Measurements from ENCODE around the gene SMC4. TPM values are rescaled to one million over a fixed set of nuclear protein-coding genes. Genes with fewer than 3 reads are reported as not detected.

SMC4 gene
- total RNA-seq, 1 experiment from 2014 or later = 144 TPM

- TF ChIP-seq AR (CRISPR knock-in tag; IDR thresholded peaks at IDR 0.05) = peak; percentile 66; the same call in 1 of the 2 replicates
Measured at GRCh38 chr3:160435095-160435494, 35.6 kb downstream of the SMC4 start (continued).

- POLR2A ChIA-PET = interaction anchor here (3.6 kb wide), 1 partner anchor 14 kb away, joined by 12 read pairs; the partner anchor contains the start of gene TRIM59
- CTCF ChIA-PET = interaction anchor here (1.6 to 1.9 kb wide), 2 partner anchors 14 to 21 kb away, joined by 5 read pairs; partner anchors contain the start of gene TRIM59
Measured at GRCh38 chr3:160435747-160436146, 36.3 kb downstream of the SMC4 start.

More at GRCh38 chr3:160435747-160436146, 36.3 kb downstream of the SMC4 start:
- H3K9me3 Mint-ChIP-seq = no peaks in the 10 kb centered on the region
- H3K27ac Mint-ChIP-seq = peak overlapping the region; percentile 57
- no peak for DNase-seq (ENCODE audit: low spot score)
- H3K4me1 Mint-ChIP-seq = peaks cover 19% of the 10 kb centered on the region
- H3K27me3 Mint-ChIP-seq (ENCODE audit: low read depth) = no peaks in the 10 kb centered on the region
- TF ChIP-seq CREM (CRISPR knock-in tag; IDR thresholded peaks at IDR 0.05) (no peak), HMGA2 (CRISPR knock-in tag; IDR thresholded peaks at IDR 0.05) (no peak), SOX15 (CRISPR knock-in tag; IDR thresholded peaks at IDR 0.05) (no peak), ELF4 (CRISPR knock-in tag; IDR thresholded peaks at IDR 0.05; ENCODE audit: low read depth) (no peak), ZNF219 (CRISPR knock-in tag; IDR thresholded peaks at IDR 0.05; ENCODE audit: borderline replicate concordance) (no peak), PRRX2 (CRISPR knock-in tag; IDR thresholded peaks at IDR 0.05) (no peak), CDX4 (CRISPR knock-in tag; IDR thresholded peaks at IDR 0.05; ENCODE audit: borderline replicate concordance) (no peak), NFE2L1 (CRISPR knock-in tag; IDR thresholded peaks at IDR 0.05) (no peak), FOXP1 (CRISPR knock-in tag; IDR thresholded peaks at IDR 0.05; ENCODE audit: borderline replicate concordance) (no peak), TEAD4 (CRISPR knock-in tag; IDR thresholded peaks at IDR 0.05) (no peak), FOXP4 (CRISPR knock-in tag; IDR thresholded peaks at IDR 0.05) (no peak), ZNF671 (CRISPR knock-in tag; IDR thresholded peaks at IDR 0.05) (no peak), ZNF512 (CRISPR knock-in tag; IDR thresholded peaks at IDR 0.05; ENCODE audit: borderline replicate concordance) (no peak), ERG (CRISPR knock-in tag; IDR thresholded peaks at IDR 0.05) (no peak), MXD4 (CRISPR knock-in tag; IDR thresholded peaks at IDR 0.05; ENCODE audit: borderline replicate concordance) (no peak), ZNF416 (CRISPR knock-in tag; IDR thresholded peaks at IDR 0.05) (no peak), ZSCAN18 (CRISPR knock-in tag; IDR thresholded peaks at IDR 0.05) (no peak), TEAD1 (CRISPR knock-in tag; IDR thresholded peaks at IDR 0.05) (no peak), RELA (CRISPR knock-in tag; IDR thresholded peaks at IDR 0.05; ENCODE audit: borderline replicate concordance) (no peak), EMX1 (CRISPR knock-in tag; IDR thresholded peaks at IDR 0.05) (no peak)
- peaks cover 66% of the 10 kb centered on the region for H3K36me3 Mint-ChIP-seq
- ATAC-seq = no peak
- no peak overlapping the region for H3K4me3 Mint-ChIP-seq
